GM19397 (cell line): ENCODE measurements around the gene KTI12.
A peak's percentile ranks its signal among the peaks of the same experiment; 100 is the strongest.
"Not testable (repeated sequence)": the region's sequence is repeated elsewhere in the genome, so short reads cannot be mapped to it uniquely, and the experiment has no call there.

Source experiments
- ATAC-seq: cut with Tn5 transposase; IDR thresholded peaks from one replicate; pipeline ENCODE4 v1.9.1; 2021; ENCODE audit warnings: mild to moderate bottlenecking, moderate library complexity; ENCODE audit not compliant: unreplicated experiment

KTI12 gene

GRCh38 chr1:52033190-52034049 lies at the start of gene KTI12:
TSS of gene KTI12 (minus strand) at chr1:52033810. CDS start at chr1:52033761, 49 bp downstream.
- ATAC-seq, result peak; percentile 91

- no peak for ATAC-seq
Observed at GRCh38 chr1:52080014-52080415, 46.4 kb upstream of the KTI12 start.

GRCh38 chr1:52077277-52077676 lies 43.7 kb upstream of the KTI12 start:
- ATAC-seq, result not testable (repeated sequence)

- no peak for ATAC-seq
Observed at GRCh38 chr1:52072291-52072690, 38.7 kb upstream of the KTI12 start.

GRCh38 chr1:52070704-52071103 lies 37.1 kb upstream of the KTI12 start:
- ATAC-seq, result no peak

- ATAC-seq, result no peak
Observed at GRCh38 chr1:52063192-52063591, 29.6 kb upstream of the KTI12 start.

- ATAC-seq, result no peak
Observed at GRCh38 chr1:52060822-52061221, 27.2 kb upstream of the KTI12 start.

- ATAC-seq, result no peak
Observed at GRCh38 chr1:52059888-52060287, 26.3 kb upstream of the KTI12 start.

- ATAC-seq, result no peak
Observed at GRCh38 chr1:52059321-52059720, 25.7 kb upstream of the KTI12 start.

GRCh38 chr1:52057876-52058415 lies 24.3 kb upstream of the KTI12 start:
- no peak for ATAC-seq

- ATAC-seq, result no peak
Observed at GRCh38 chr1:52057255-52057654, 23.6 kb upstream of the KTI12 start.

- no peak for ATAC-seq
Observed at GRCh38 chr1:52056937-52057231, 23.3 kb upstream of the KTI12 start.

- ATAC-seq, result peak; percentile 85
Observed at GRCh38 chr1:52056163-52056936, 22.7 kb upstream of the KTI12 start, which contains the start of gene BTF3L4. TSS of gene BTF3L4 (plus strand) at chr1:52056295. CDS start at chr1:52059848, 3,553 bp downstream.

- no peak for ATAC-seq
Observed at GRCh38 chr1:52055866-52056162, 22.2 kb upstream of the KTI12 start.

GRCh38 chr1:52055066-52055865 lies 21.7 kb upstream of the KTI12 start, which contains the start of gene TXNDC12:
TSS of gene TXNDC12 (minus strand) at chr1:52055191. CDS start at chr1:52055096, 95 bp downstream.
- ATAC-seq, result peak; percentile 30

GRCh38 chr1:52054496-52055065 lies 21.0 kb upstream of the KTI12 start:
- ATAC-seq, result no peak

GRCh38 chr1:52053862-52054261 lies 20.3 kb upstream of the KTI12 start:
- ATAC-seq, result no peak

GRCh38 chr1:52049337-52049736 lies 15.7 kb upstream of the KTI12 start:
- ATAC-seq, result not testable (repeated sequence)

- not testable (repeated sequence) for ATAC-seq
Observed at GRCh38 chr1:52045666-52046195, 12.1 kb upstream of the KTI12 start.

GRCh38 chr1:52045236-52045635 lies 11.6 kb upstream of the KTI12 start:
- ATAC-seq, result no peak
